GM21528 (cell line): Measurements from ENCODE around the gene AFTPH.

ENCODE experiments used
- ATAC-seq: cut with Tn5 transposase; IDR thresholded peaks from one replicate; pipeline ENCODE4 v1.9.1; 2021; ENCODE audit warnings: mild to moderate bottlenecking, moderate library complexity; ENCODE audit not compliant: unreplicated experiment, low FRiP score

Gene AFTPH

DNA sequence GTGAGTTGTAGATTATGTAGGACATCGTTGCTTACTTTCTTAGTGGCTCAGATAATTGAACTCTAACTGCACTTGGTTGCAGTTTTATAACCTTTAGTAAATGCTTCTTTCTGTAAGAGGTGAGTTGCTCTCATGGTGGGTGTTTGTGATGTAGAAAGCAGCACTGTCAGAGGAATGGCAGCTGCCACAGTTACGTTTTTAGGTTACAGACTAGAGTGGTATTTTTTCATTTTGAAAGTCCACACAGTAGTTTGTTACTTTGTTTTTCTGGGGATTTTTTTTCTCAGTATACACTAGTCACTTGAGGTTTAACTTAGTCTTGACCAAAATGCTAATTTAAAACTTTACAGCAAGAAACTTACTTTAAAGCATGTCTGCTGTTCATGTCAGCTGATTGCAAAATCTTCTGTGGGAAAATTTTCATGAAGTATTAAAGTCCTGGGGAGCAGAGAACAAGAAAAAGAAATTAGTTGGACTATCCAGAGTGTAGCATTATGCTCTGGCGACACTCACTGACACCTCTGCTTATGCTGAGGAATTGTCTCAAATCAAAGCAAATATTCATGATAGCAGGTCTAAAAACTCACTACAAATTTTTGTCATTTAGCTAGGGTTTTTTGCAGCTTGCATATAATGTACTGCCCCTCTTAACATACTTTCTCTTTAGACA is 14.8 kb downstream of the AFTPH start:
- ATAC-seq = no peak

DNA sequence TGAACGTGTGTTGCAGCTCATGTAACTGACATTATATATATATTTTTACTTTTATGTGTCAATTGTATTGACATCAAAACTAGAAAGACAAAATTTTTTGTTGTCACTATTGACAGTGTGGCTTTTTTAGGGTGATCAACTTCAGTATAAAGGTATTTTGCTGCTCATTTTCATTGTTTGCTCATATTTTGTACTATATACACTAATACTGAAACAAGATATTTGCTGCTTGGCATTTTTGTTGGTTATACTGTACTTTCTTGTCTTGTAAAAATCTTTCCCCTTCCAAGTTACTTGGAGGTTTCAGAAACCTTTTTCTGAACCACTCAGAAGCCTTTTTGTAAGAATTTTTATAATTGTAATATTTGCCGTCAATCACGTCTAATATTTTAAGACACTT is 16.5 kb downstream of the AFTPH start:
- ATAC-seq = no peak

DNA sequence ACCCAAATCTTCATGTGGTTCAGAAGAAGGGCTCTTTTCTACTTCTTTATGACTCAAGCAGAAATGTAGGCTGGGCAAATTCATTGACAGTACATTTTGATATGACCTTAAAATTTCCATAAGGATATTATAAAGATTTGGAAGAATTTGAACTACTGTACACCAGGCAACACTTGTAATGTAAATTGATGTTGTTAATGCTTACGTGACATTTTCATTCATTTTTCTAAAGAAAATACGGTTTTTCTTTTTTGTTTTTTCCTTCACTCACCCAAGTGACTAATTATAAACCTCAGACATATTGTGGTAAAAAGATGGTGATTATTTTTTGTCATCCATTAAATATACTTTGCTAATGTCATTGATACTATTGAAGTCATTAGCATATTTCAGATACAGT is 17.4 kb downstream of the AFTPH start:
- no peak for ATAC-seq

DNA sequence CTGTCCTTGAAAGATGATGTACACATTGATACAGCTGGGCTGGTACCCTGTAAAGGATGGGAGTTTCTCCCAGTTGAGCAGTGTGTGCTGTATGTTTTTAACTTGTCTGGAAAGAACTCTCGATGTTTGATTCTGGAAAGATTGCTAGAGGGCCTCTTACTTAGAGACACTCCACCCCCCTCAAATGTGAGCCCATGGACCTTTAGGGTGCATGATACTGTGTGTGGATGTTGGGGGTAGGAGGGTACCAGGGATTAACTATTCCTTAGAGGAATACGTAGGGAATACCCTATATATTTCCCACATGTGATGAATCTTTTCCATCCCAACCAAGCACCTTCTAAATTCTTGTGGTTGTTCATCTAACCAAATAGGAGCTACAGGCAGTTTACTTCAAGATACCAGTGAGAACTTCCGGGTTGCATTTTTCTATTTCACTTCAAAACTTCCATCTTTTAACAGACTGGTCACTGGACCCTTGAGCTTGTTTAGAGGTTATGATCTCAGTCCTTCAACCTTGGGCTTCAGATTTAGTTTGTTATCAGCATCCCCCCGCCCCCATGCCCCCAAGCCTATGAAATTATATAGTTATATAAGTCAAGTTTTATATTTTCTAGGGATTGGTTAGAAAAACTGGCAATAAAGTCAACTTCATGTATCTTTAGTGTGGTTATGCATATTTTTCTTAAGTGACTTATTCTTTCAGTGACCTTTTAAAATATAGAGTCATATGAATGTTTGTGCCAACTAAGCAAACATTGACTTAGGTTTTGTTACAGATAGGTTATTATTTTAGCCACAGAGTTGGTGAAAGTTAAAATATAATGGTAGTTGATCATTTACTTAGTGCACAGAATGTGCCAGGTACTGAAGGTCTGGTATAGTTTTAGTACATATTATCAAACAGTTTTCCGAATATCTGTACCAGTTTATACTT is 18.2 kb downstream of the AFTPH start:
- ATAC-seq = no peak

DNA sequence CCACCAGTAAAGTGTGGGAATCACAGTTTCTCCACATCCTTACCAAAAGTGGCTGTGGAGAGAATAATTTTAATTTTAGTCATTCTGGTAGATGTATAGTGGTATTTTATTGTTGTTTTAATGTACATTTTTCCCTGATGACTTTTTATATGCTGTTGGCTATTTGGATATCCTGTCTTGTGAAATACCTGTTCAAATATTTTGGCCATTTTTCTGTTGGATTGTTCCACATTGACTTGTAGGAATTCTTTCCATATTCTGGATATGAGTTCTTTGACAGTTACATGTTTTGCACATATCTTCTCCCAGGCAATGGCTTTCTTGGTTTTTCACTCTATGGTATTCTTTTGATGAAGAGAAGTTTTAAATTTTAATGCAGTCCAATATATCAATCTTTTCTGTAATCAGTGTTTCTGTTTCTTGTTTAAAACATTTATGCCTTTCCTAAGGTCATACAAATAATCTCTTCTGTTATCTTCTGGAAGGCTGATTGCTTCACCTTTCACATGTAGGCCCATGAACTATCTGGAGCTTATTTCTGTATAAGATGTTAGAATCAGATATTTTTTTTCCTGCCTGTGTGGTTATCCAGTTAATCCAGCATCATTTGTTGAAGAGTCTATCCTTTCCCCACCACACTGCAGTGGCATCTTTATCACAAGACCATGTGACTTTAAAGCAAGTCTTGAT is 19.0 kb downstream of the AFTPH start:
- no peak for ATAC-seq

DNA sequence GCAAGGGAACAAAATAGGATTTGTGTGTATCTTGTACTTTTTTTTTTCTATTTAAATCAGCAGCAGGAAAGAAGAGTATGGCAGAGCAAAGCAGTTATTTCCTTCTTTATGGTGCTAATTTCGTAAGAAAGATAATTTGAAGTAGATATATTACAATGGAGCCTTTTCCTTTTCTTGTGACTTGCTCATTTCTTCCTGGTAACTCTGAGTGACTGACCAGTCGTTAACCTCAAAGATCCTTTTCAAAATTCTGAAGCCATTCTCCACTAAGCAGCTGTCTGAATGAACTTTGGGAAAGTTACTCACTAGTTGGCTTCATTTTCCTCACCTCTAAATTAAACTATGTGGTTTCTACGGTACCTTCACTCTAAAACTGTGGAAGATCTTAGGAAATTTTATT is 24.6 kb downstream of the AFTPH start:
- ATAC-seq = no peak

DNA sequence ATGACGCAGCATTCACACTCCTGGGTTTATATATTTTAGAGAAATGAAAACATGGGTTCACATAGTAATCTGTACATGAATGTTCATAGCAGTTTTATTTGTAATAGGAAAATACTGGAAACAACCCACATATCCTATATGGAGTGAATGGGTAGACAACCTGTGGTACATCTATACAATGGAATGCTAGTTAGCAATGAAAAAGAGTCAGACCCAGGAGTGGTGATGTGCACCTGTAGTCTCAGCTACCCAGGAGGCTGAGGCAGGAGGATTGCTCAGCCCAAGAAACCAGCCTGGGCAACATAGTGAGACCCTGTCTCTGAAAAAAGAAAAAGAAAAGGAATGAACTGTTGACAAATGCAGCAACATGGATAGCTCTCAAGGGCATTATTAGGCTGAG is 25.9 kb downstream of the AFTPH start:
- ATAC-seq = no peak

DNA sequence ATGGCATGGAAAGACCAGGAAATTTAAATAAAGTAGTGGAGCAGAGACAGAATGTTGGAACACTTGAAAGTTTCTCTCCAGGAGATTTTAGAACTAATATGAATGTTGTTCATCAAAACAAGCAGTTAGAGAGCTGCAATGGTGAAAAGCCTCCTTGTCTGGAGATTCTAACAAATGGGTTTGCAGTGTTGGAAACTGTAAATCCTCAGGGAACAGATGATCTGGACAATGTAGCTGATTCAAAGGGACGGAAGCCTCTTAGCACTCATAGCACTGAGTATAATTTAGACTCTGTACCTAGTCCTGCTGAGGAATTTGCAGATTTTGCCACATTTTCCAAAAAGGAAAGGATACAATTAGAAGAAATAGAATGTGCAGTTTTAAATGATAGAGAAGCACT is 27.7 kb downstream of the AFTPH start:
- no peak for ATAC-seq

DNA sequence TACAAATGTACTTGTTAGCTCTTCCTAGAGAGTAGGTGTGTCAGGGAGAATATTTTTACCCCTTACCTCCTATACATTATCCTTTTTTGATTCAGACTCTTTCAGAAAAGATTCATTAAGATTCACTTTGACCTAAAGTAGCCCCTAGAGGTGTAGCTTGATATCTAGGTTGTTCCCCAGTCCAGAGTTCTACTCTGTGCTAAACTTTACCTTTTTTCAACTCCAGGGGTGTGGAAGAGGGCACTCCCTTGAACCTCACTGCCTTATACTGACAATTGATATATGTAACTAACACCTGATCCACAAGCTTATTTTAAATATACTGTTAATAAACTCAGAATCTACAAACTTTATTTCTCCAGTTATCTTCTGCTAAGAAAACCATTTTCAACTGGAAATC is 30.0 kb downstream of the AFTPH start:
- no peak for ATAC-seq

DNA sequence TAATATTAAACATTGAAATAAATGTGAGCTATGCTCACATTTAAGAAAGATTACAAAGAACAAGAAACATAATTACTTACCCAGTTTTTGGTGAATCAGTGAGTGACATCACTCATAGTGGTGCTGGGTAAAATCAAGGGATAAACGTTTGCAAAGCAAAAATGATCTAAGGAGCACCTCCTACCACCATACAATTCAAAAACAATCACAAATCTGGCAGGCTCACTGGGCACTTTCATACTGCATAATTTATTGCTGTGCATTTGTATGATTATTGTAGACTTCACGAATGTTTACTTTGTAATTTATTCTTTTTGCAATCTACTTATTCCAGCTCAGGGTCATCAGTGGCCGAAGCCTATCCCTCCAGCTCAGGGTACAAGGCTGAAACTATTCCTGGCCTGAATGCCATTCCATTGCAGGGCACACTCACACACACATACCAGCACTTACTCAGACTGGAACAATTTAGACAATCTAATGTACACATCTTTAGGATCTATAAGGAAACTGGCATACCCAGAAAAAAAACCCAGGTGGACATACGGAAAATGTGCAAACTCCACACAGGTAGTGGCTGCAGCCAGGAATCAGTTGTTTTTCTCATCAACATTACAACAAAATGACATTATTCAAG is 34.4 kb downstream of the AFTPH start:
- ATAC-seq = no peak

DNA sequence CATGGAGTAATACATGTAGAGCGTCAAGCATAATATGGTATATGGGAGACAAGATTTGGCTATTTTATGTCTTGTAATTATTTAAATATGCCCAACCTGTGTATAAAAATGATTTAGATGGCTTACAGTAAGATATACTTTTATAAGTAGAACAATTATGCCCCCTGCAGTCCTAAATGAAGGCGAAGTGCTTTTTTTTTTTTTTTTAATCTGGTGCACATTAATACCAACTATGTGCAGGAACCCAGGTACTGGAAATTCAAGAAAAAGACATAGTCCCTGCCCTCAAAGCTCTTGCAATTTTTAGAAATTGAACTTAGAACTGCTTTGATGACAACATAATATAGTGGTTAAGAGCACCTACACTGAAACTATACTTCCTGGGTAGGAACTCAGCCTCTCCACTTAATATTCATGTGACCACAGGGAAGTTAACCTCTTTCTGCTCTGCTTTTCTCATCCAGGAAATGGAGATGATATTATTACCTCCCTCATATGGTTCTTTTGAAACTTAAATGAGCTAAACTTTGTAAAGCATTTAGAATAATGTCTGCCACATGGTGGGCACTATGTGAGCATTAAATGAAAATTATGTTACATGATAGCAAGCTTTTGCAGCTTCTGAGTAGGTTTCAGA is 38.1 kb downstream of the AFTPH start:
- no peak for ATAC-seq

DNA sequence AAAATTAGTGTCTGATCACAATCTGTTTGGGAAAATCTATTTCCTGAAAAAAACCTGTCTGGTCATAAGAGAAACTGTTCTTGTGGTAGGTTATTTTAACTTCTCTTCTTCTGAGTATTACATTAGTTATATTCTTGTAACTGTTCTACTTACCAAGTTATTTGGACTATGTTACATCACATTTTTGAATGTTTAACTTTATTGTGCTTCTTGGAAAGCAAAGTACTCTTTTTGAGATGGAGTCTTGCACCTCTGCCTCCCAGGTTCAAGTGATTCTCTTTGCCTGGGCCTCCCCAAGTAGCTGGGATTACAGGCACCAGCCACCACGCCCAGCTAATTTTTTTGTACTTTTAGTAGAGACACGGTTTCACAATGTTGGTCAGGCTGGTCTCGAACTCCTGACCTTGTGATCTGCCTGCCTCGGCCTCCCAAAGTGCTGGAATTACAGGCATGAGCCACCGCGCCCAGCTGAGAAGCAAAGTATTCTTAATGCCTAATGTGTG is 39.4 kb downstream of the AFTPH start:
- no peak for ATAC-seq

DNA sequence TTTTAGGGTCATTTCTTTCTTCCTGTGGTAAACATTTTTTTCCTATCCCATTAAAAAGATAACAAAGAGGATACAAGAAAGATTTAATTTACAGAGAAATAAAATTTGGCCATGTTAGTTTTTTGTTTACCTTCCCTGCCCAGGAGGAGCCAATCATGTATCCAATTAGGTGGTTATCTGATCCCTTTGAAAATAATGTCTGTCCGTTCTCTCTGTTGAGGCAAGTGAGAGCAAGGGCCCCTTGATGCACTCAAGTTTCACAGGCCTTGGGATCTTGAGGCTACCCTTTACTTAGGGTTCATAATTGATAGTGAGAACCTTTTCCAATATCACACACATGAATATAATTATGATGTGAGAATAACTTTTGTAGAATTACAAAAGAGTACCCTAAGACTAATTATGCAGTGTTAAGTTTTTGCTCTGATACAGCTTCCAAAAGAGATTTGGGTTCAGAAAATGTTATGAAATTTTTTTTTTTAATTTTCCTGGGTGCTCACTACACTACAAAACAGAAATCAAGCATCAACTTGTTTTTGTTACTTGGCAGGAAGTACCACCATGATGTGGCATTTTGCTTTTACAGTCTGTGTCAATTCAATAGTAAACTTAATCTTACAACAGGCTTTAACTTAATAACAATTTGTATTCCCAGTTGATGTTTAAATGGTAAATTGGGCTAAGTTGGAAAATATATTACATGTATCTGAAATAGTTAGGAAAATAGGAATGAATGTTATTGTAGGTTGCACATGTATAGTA is 42.0 kb downstream of the AFTPH start:
- ATAC-seq = no peak

DNA sequence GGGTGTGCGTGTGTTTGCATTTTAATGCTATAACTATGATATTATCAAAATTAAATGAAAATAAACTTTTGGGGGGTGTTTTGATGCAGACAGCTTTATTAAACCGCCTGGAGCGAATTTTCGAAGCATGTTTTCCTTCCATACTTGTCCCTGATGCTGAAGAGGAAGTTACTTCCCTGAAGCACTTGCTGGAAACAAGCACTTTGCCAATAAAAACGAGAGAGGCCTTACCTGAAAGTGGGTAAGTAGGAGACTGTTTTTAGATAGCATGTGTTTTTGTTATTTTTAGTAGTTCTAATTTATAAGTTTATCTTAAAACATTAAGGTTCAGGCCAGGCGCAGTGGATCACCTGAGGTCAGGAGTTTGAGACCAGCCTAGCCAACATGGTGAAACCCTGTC is 43.3 kb downstream of the AFTPH start:
- ATAC-seq = no peak

DNA sequence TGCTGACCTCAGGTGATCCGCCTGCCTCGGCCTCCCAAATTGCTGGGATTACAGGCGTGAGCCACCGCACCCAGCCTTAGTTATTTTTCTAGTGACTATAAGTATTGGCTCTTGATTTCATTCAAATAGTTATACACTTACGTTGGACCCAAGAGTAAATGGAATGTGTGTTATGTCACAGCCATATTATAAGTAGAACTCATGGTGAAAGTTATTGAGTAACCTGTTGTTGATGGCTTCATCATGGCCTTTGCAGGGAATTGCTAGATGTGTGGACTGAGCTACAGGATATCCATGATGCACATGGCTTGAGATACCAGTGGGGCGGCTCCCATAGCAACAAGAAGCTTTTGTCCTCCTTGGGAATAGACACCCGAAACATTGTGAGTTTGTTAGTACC is 44.7 kb downstream of the AFTPH start:
- ATAC-seq = no peak

DNA sequence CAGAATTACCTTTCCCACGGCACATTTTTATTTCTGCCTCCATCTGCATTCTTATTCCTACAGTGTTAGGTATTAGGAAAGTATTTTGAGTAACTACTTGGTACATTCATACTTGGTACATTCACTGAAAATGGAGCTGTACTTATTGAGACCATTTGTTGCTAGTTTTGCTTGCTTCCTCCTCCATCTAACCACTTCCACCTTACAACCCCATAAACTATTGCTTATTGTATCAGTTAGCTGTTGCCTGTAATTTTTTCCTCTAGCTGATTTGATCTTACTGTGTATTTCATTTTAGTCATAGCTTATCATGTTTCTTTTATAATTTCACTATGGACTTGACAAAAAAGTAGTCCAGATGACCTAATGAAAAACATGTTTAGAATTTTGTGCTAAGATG is 50.7 kb downstream of the AFTPH start:
- ATAC-seq = no peak

DNA sequence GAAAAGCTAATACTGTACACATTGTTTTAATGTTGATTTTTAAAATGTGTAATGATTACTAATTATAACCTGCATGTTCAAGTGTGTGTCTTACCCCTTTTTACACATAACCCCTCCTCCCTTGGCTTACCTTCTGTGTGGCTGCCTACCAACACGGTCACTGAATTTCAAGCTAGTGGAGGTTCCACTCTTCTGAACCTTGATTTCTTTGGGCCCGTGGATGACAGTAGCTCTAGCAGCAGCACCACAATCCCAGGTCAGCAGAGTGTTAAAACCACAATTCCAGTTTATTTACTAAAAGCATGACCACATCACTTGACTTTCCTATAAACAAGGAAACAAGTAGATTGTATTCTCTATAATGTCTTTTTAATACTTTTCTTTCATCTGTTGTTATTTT is 56.9 kb downstream of the AFTPH start:
- ATAC-seq = no peak

DNA sequence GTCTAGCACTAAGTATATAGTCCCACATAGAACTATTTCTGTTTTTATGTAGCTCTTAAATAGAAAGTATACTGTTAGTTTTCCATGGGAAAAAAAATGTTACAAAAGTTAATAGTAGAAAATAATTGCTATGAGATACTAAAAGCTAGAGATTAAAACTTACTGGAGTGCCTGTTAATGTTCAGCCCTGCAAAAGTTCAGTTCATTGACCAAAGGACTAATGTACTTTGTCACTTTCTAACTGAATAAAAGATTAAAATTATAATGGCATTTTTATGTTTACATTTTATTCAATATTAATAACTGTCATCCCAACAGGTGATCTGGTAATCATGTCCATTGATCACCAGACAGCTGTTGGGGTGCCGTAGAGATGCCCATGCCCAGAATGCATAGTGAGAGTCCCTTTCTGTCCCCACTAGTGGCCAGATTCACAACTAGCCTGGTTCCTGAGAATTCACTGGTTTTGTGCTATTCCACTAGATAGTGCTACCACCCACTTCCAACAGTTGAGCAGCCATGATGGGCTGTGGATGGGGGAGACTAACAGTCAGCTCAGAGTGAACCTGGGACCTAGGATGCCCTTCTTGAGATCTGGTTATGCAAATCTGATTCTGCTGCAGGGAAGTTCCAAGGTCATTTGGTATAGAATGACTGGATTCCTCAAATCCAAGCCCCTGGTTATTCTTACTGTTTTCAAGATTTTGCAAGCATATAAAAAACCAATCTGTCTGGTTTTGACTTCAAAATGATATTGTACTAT is 57.8 kb downstream of the AFTPH start:
- no peak for ATAC-seq
